ENCODE data around the gene STK11IP.

The STK11IP gene

DNA sequence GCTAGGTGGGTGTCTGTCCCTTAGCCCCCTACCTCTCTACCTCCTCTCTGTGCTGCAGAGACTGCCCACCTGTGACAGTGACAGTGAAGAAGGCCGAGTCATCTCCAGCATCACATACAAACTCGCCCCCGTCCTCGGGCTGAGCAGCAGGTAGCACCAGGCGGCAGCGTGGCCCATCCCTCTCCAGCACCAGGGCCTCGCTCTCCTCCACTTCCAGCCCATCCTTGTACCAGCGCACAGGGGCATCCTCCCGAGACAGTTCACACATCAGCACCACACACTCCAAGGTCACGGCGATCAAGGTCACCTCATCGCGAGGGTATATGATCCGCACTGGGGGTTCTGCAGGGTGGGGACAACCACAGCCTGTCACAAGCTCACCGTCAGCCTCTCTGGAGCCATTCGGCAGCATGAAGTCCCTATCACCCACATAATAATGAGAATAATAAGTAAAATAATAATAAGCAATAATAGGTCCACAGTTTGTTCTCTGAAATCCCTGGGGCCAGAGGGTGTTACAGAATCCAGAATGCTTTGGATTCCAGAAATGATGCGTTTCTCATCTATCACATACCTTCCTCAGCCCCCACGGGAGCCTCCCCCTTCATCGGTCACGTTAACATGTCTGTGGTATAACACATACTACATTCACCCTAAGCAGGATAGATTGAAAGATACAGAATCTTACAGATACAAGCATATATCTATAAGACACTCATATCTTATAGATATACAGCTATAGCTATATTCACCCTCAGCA lies 38.3 kb upstream of the STK11IP start:
- Histone ChIP-seq H3K4me1 (ENCODE audit: control insufficient read depth, insufficient read depth, low read length) (no peaks in the 10 kb centered on the region), H3K4me3 (ENCODE audit: low read depth, low read length) (no peak overlapping the region), H3K36me3 (ENCODE audit: control insufficient read depth in 2 of 2, insufficient read depth in 1 of 2, low read length in 2 of 2) (peaks cover 0 to 73% of the 10 kb centered on the region in 2 experiments; a peak in 2 of 3 replicates), H3K9me3 (ENCODE audit: control insufficient read depth, insufficient read depth, low read depth, low read length) (no peaks in the 10 kb centered on the region), H3K27ac (ENCODE audit: extremely low read depth, low read depth, low read length) (no peak overlapping the region)
- TF ChIP-seq, protein P1, sequence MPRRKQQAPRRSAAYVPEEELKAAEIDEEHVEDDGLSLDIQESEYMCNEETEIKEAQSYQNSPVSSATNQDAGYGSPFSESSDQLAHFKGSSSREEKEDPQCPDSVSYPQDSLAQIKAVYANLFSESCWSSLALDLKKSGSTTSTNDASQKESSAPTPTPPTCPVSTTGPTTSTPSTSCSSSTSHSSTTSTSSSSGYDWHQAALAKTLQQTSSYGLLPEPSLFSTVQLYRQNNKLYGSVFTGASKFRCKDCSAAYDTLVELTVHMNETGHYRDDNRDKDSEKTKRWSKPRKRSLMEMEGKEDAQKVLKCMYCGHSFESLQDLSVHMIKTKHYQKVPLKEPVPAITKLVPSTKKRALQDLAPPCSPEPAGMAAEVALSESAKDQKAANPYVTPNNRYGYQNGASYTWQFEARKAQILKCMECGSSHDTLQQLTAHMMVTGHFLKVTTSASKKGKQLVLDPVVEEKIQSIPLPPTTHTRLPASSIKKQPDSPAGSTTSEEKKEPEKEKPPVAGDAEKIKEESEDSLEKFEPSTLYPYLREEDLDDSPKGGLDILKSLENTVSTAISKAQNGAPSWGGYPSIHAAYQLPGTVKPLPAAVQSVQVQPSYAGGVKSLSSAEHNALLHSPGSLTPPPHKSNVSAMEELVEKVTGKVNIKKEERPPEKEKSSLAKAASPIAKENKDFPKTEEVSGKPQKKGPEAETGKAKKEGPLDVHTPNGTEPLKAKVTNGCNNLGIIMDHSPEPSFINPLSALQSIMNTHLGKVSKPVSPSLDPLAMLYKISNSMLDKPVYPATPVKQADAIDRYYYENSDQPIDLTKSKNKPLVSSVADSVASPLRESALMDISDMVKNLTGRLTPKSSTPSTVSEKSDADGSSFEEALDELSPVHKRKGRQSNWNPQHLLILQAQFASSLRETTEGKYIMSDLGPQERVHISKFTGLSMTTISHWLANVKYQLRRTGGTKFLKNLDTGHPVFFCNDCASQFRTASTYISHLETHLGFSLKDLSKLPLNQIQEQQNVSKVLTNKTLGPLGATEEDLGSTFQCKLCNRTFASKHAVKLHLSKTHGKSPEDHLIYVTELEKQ (tag by site-specific recombination; IDR thresholded peaks at IDR 0.05; ENCODE audit: borderline replicate concordance): no peak
- TF ChIP-seq, protein P2, sequence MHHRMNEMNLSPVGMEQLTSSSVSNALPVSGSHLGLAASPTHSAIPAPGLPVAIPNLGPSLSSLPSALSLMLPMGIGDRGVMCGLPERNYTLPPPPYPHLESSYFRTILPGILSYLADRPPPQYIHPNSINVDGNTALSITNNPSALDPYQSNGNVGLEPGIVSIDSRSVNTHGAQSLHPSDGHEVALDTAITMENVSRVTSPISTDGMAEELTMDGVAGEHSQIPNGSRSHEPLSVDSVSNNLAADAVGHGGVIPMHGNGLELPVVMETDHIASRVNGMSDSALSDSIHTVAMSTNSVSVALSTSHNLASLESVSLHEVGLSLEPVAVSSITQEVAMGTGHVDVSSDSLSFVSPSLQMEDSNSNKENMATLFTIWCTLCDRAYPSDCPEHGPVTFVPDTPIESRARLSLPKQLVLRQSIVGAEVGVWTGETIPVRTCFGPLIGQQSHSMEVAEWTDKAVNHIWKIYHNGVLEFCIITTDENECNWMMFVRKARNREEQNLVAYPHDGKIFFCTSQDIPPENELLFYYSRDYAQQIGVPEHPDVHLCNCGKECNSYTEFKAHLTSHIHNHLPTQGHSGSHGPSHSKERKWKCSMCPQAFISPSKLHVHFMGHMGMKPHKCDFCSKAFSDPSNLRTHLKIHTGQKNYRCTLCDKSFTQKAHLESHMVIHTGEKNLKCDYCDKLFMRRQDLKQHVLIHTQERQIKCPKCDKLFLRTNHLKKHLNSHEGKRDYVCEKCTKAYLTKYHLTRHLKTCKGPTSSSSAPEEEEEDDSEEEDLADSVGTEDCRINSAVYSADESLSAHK (tag by site-specific recombination; IDR thresholded peaks at IDR 0.05): no peak
- TF ChIP-seq GFI1B (tag by site-specific recombination; IDR thresholded peaks at IDR 0.05) (no peak), SCRT2 (tag by site-specific recombination; IDR thresholded peaks at IDR 0.05) (no peak), ZNF660 (tag by site-specific recombination; IDR thresholded peaks at IDR 0.05) (no peak), ZNF629 (tag by site-specific recombination; IDR thresholded peaks at IDR 0.05) (no peak), ZNF324 (tag by site-specific recombination; IDR thresholded peaks at IDR 0.05) (no peak), ZNF664 (tag by site-specific recombination; IDR thresholded peaks at IDR 0.05) (no peak), ZNF747 (tag by site-specific recombination; IDR thresholded peaks at IDR 0.05) (no peak), ZBTB7A (tag by site-specific recombination; IDR thresholded peaks at IDR 0.05; ENCODE audit: low read depth) (no peak), ZNF791 (tag by site-specific recombination; IDR thresholded peaks at IDR 0.05) (no peak), ZNF624 (tag by site-specific recombination; IDR thresholded peaks at IDR 0.05) (no peak), ZNF777 (tag by site-specific recombination; IDR thresholded peaks at IDR 0.05; ENCODE audit: borderline replicate concordance) (no peak), ZNF654 (tag by site-specific recombination; IDR thresholded peaks at IDR 0.05; ENCODE audit: low read depth) (no peak), ZNF239 (tag by site-specific recombination; IDR thresholded peaks at IDR 0.05) (no peak), ZNF658 (tag by site-specific recombination; IDR thresholded peaks at IDR 0.05) (no peak), ZNF350 (tag by site-specific recombination; IDR thresholded peaks at IDR 0.05) (no peak)
- TF ChIP-seq, protein P3, sequence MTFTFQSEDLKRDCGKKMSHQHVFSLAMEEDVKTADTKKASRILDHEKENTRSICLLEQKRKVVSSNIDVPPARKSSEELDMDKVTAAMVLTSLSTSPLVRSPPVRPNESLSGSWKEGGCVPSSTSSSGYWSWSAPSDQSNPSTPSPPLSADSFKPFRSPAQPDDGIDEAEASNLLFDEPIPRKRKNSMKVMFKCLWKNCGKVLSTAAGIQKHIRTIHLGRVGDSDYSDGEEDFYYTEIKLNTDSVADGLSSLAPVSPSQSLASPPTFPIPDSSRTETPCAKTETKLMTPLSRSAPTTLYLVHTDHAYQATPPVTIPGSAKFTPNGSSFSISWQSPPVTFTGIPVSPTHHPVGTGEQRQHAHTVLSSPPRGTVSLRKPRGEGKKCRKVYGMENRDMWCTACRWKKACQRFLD (tag by site-specific recombination; IDR thresholded peaks at IDR 0.05): no peak
- TF ChIP-seq, protein P4, sequence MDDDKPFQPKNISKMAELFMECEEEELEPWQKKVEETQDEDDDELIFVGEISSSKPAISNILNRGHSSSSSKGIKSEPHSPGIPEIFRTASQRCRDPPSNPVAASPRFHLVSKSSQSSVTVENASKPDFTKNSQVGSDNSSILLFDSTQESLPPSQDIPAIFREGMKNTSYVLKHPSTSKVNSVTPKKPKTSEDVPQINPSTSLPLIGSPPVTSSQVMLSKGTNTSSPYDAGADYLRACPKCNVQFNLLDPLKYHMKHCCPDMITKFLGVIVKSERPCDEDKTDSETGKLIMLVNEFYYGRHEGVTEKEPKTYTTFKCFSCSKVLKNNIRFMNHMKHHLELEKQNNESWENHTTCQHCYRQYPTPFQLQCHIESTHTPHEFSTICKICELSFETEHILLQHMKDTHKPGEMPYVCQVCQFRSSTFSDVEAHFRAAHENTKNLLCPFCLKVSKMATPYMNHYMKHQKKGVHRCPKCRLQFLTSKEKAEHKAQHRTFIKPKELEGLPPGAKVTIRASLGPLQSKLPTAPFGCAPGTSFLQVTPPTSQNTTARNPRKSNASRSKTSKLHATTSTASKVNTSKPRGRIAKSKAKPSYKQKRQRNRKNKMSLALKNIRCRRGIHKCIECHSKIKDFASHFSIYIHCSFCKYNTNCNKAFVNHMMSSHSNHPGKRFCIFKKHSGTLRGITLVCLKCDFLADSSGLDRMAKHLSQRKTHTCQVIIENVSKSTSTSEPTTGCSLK (tag by site-specific recombination; IDR thresholded peaks at IDR 0.05): no peak
- TF ChIP-seq, protein P5, sequence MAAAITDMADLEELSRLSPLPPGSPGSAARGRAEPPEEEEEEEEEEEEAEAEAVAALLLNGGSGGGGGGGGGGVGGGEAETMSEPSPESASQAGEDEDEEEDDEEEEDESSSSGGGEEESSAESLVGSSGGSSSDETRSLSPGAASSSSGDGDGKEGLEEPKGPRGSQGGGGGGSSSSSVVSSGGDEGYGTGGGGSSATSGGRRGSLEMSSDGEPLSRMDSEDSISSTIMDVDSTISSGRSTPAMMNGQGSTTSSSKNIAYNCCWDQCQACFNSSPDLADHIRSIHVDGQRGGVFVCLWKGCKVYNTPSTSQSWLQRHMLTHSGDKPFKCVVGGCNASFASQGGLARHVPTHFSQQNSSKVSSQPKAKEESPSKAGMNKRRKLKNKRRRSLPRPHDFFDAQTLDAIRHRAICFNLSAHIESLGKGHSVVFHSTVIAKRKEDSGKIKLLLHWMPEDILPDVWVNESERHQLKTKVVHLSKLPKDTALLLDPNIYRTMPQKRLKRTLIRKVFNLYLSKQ (tag by site-specific recombination; IDR thresholded peaks at IDR 0.05; ENCODE audit: borderline replicate concordance): no peak
- CTCF ChIA-PET: interaction anchor here (0.5 to 2.5 kb wide), 23 partner anchors 8 to 834 kb away, joined by 3 to 32 read pairs (median 4); partner anchors contain the start of genes OBSL1 and STK11IP
- POLR2A ChIA-PET: interaction anchor here (0.7 to 3.7 kb wide), 2 partner anchors 12 to 33 kb away, joined by 3 to 18 read pairs; partner anchors contain the start of genes INHA and OBSL1

Measured in HEK293 (cell line).